ENCODE results near the gene PAX3.

The PAX3 gene

DNA sequence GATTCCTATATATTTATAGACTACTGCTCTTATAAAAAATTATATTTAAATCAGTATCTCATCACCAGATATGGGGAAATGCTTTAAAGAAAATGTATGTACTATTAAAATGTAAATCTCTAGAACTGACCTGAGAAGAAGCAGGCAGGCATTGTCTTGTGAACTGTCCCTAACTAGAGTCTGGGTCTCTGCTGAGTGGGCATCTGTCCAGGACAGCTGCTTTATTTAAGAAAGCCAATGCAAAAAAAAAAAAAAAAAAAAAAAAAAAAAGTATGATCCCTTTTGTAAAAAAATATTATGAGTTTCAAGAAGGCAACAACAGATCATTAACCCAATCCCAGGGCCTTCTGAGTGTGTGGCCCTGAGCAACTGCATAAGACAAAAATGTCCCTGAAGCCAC lies 66.0 kb downstream of the PAX3 start:
- no peaks in the 10 kb centered on the region; the same call in 1 of the 2 replicates for H3K4me1 ChIP-seq (ENCODE audit: insufficient read depth, low read length)
- no peak overlapping the region for H3K4me3 ChIP-seq (ENCODE audit: low read length)
- peaks cover 7% of the 10 kb centered on the region; the same call in 1 of the 2 replicates for H3K27me3 ChIP-seq (ENCODE audit: insufficient read depth, low read length)
- H3K27ac ChIP-seq (ENCODE audit: low read length): no peak overlapping the region
- no peak overlapping the region for H3K9ac ChIP-seq (ENCODE audit: low read depth, low read length)
- H3K36me3 ChIP-seq (ENCODE audit: insufficient read depth, low read depth, low read length): no peaks in the 10 kb centered on the region
- no peaks in the 10 kb centered on the region for H3K9me3 ChIP-seq (ENCODE audit: insufficient read depth, low read depth, low read length)

DNA sequence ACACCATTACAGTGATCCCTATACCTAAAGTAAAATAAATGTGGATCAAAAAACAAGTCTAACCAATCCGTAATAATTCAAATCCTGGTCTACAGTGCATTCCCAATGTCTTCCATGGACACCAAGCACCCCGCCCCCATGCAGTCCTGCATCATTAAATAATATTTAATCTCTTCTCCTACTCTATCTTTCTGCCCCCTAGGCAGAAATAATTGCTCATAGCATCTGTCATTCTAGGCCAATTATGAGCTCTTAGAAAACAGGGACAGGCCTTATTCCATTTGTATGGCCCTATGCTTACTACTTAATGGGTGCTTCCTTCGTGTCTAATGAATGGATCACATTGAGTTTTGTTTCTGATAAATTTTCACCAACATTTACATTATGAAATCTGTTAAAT lies 66.4 kb downstream of the PAX3 start:
- no peaks in the 10 kb centered on the region for H3K4me1 ChIP-seq (ENCODE audit: insufficient read depth, low read length)

GRCh38 chr2:222228054-222228453 lies 70.7 kb downstream of the PAX3 start:
- no peak overlapping the region for H3K27ac ChIP-seq (ENCODE audit: low read length)
- no peaks in the 10 kb centered on the region for H3K9me3 ChIP-seq (ENCODE audit: insufficient read depth, low read depth, low read length)
- H3K4me1 ChIP-seq (ENCODE audit: insufficient read depth, low read length): no peaks in the 10 kb centered on the region
- no peak overlapping the region for H3K4me3 ChIP-seq (ENCODE audit: low read length)
- H3K36me3 ChIP-seq (ENCODE audit: insufficient read depth, low read depth, low read length): no peaks in the 10 kb centered on the region
- H3K27me3 ChIP-seq (ENCODE audit: insufficient read depth, low read length): no peaks in the 10 kb centered on the region
- no peak overlapping the region for H3K9ac ChIP-seq (ENCODE audit: low read depth, low read length)

More for the DNA sequence above, 66.4 kb downstream of the PAX3 start:
- Histone ChIP-seq H3K27ac (ENCODE audit: low read length) (no peak overlapping the region), H3K27me3 (ENCODE audit: insufficient read depth, low read length) (peaks cover 4% of the 10 kb centered on the region; the same call in 1 of the 2 replicates), H3K9ac (ENCODE audit: low read depth, low read length) (no peak overlapping the region), H3K4me3 (ENCODE audit: low read length) (no peak overlapping the region), H3K36me3 (ENCODE audit: insufficient read depth, low read depth, low read length) (no peaks in the 10 kb centered on the region), H3K9me3 (ENCODE audit: insufficient read depth, low read depth, low read length) (no peaks in the 10 kb centered on the region)

GRCh38 chr2:222218786-222219185 lies 80.0 kb downstream of the PAX3 start:
- no peaks in the 10 kb centered on the region for H3K27me3 ChIP-seq (ENCODE audit: insufficient read depth, low read length)
- no peak overlapping the region for H3K9ac ChIP-seq (ENCODE audit: low read depth, low read length)

DNA sequence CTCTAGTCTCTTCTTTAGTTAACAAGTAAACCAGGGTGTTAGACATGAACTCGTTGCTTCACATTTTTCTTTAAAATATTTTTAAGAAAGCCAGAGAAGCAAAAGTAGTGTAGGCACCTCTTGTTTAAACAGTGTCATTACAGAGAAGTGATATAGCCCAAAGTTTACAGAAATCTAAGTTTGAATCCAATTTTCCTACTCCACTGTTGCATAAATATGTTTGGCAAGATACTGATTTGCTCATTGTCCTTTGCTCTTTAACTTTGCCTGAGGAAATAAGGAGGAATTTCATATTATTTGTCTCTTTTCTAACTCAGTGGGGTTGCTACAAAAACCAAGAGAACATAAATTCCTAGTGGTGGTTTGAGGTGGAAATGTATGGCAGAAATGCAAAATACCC lies 81.1 kb downstream of the PAX3 start:
- Histone ChIP-seq H3K36me3 (ENCODE audit: insufficient read depth, low read depth, low read length) (no peaks in the 10 kb centered on the region), H3K9ac (ENCODE audit: low read depth, low read length) (no peak overlapping the region), H3K27me3 (ENCODE audit: insufficient read depth, low read length) (no peaks in the 10 kb centered on the region), H3K27ac (ENCODE audit: low read length) (no peak overlapping the region), H3K4me3 (ENCODE audit: low read length) (no peak overlapping the region), H3K9me3 (ENCODE audit: insufficient read depth, low read depth, low read length) (no peaks in the 10 kb centered on the region), H3K4me1 (ENCODE audit: insufficient read depth, low read length) (no peaks in the 10 kb centered on the region)

More at GRCh38 chr2:222218786-222219185, 80.0 kb downstream of the PAX3 start:
- Histone ChIP-seq H3K4me3 (ENCODE audit: low read length) (no peak overlapping the region), H3K4me1 (ENCODE audit: insufficient read depth, low read length) (no peaks in the 10 kb centered on the region), H3K27ac (ENCODE audit: low read length) (no peak overlapping the region), H3K9me3 (ENCODE audit: insufficient read depth, low read depth, low read length) (no peaks in the 10 kb centered on the region), H3K36me3 (ENCODE audit: insufficient read depth, low read depth, low read length) (no peaks in the 10 kb centered on the region)

DNA sequence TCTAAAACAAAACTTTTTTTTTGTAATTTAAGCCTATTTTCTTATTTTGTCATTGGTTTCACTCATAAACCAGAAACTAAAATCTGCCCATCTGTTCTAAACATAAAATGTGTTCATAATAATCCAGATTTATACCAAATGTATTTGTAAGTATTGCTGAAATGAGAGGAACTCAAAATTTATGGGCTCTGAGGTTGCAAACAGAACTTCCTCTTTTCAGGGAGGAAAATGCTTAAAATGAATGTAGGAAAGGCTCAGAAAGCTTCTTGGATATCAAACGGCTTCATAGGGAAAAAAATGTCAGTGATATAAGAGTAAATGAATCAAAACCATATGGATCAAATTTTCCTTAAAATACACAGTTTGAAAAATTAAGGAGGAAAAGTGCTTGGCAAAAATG lies 83.9 kb downstream of the PAX3 start:
- no peaks in the 10 kb centered on the region for H3K4me1 ChIP-seq (ENCODE audit: insufficient read depth, low read length)
- H3K27ac ChIP-seq (ENCODE audit: low read length): no peak overlapping the region
- no peak overlapping the region for H3K4me3 ChIP-seq (ENCODE audit: low read length)
- H3K9ac ChIP-seq (ENCODE audit: low read depth, low read length): no peak overlapping the region
- no peaks in the 10 kb centered on the region for H3K36me3 ChIP-seq (ENCODE audit: insufficient read depth, low read depth, low read length)
- no peaks in the 10 kb centered on the region for H3K27me3 ChIP-seq (ENCODE audit: insufficient read depth, low read length)
- H3K9me3 ChIP-seq (ENCODE audit: insufficient read depth, low read depth, low read length): no peaks in the 10 kb centered on the region

- Histone ChIP-seq H3K36me3 (ENCODE audit: insufficient read depth, low read depth, low read length) (no peaks in the 10 kb centered on the region), H3K27me3 (ENCODE audit: insufficient read depth, low read length) (no peaks in the 10 kb centered on the region), H3K9me3 (ENCODE audit: insufficient read depth, low read depth, low read length) (no peaks in the 10 kb centered on the region)
Observed at GRCh38 chr2:222213049-222213448, 85.7 kb downstream of the PAX3 start.

GRCh38 chr2:222212571-222212970 lies 86.2 kb downstream of the PAX3 start:
- no peaks in the 10 kb centered on the region for H3K36me3 ChIP-seq (ENCODE audit: insufficient read depth, low read depth, low read length)
- H3K4me1 ChIP-seq (ENCODE audit: insufficient read depth, low read length): peaks cover 6% of the 10 kb centered on the region; the same call in 1 of the 2 replicates
- no peaks in the 10 kb centered on the region for H3K9me3 ChIP-seq (ENCODE audit: insufficient read depth, low read depth, low read length)
- H3K4me3 ChIP-seq (ENCODE audit: low read length): no peak overlapping the region
- H3K9ac ChIP-seq (ENCODE audit: low read depth, low read length): no peak overlapping the region
- no peak overlapping the region for H3K27ac ChIP-seq (ENCODE audit: low read length)
- no peaks in the 10 kb centered on the region for H3K27me3 ChIP-seq (ENCODE audit: insufficient read depth, low read length)

More at GRCh38 chr2:222213049-222213448, 85.7 kb downstream of the PAX3 start:
- Histone ChIP-seq H3K27ac (ENCODE audit: low read length) (no peak overlapping the region), H3K4me3 (ENCODE audit: low read length) (no peak overlapping the region), H3K9ac (ENCODE audit: low read depth, low read length) (no peak overlapping the region), H3K4me1 (ENCODE audit: insufficient read depth, low read length) (peaks cover 6% of the 10 kb centered on the region; the same call in 1 of the 2 replicates)

DNA sequence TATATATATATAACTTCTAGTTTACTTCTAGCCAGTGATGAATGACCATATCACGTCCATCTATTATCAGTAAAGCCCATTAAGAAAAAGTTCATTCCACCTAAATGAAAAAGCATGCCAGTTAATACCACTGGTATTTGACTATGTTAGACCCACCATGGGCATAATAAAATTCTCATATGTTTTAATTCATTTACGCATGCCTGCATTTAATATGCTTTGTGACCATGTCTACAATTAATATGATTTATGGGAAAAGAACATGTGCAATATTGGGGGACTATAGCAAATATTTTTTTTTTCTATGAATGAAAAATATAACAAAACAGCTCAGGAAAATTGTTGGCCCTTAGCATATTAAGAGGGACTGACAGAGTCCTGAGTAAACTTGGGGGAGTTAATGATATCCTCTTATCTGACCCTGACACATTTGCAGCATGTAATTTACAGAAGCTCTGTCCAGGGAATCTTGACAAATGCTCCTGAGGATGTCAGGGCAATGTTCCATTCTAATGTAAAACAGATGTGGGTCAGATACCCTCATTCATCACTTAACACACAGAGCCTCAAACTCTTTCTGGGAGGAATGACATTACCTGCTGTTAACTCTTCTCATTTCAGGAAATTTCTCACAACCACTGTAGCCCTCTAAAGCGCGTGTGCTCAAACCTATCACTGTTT lies 90.6 kb downstream of the PAX3 start:
- Histone ChIP-seq H3K27ac (ENCODE audit: low read length) (no peak overlapping the region), H3K27me3 (ENCODE audit: insufficient read depth, low read length) (no peaks in the 10 kb centered on the region), H3K4me1 (ENCODE audit: insufficient read depth, low read length) (peaks cover 10% of the 10 kb centered on the region; the same call in 1 of the 2 replicates), H3K4me3 (ENCODE audit: low read length) (no peak overlapping the region), H3K36me3 (ENCODE audit: insufficient read depth, low read depth, low read length) (no peaks in the 10 kb centered on the region), H3K9ac (ENCODE audit: low read depth, low read length) (no peak overlapping the region), H3K9me3 (ENCODE audit: insufficient read depth, low read depth, low read length) (no peaks in the 10 kb centered on the region)

GRCh38 chr2:222205136-222205535 lies 93.7 kb downstream of the PAX3 start:
- Histone ChIP-seq H3K27me3 (ENCODE audit: insufficient read depth, low read length) (no peaks in the 10 kb centered on the region), H3K4me3 (ENCODE audit: low read length) (no peak overlapping the region), H3K9me3 (ENCODE audit: insufficient read depth, low read depth, low read length) (no peaks in the 10 kb centered on the region)

GRCh38 chr2:222203041-222203440 lies 95.8 kb downstream of the PAX3 start:
- no peaks in the 10 kb centered on the region for H3K27me3 ChIP-seq (ENCODE audit: insufficient read depth, low read length)
- no peak overlapping the region for H3K27ac ChIP-seq (ENCODE audit: low read length)
- H3K9ac ChIP-seq (ENCODE audit: low read depth, low read length): no peak overlapping the region
- H3K4me1 ChIP-seq (ENCODE audit: insufficient read depth, low read length): peaks cover 5% of the 10 kb centered on the region; the same call in 1 of the 2 replicates
- no peaks in the 10 kb centered on the region for H3K36me3 ChIP-seq (ENCODE audit: insufficient read depth, low read depth, low read length)
- H3K4me3 ChIP-seq (ENCODE audit: low read length): no peak overlapping the region
- H3K9me3 ChIP-seq (ENCODE audit: insufficient read depth, low read depth, low read length): no peaks in the 10 kb centered on the region

More at GRCh38 chr2:222205136-222205535, 93.7 kb downstream of the PAX3 start:
- Histone ChIP-seq H3K4me1 (ENCODE audit: insufficient read depth, low read length) (peaks cover 11% of the 10 kb centered on the region; the same call in 1 of the 2 replicates), H3K36me3 (ENCODE audit: insufficient read depth, low read depth, low read length) (no peaks in the 10 kb centered on the region), H3K9ac (ENCODE audit: low read depth, low read length) (no peak overlapping the region), H3K27ac (ENCODE audit: low read length) (no peak overlapping the region)

DNA sequence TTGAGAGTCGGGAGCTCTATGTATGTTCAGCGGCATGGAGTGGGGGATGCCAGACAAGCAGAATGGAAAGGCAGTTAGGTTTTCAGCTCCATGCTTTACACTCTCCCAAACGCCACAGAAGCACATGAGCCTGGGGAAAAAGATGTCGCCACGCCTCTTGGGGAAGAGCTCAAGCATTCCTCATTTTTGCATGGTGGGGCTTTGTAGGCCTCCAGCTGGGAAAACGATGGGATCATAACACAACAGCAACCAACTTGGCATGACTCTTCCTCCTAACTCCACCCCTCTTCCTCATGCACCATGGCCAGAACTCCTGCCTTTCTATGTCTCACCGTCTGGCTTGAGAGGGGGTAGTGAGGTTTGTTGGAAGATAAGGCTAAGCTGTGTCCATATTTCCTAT lies 102.6 kb downstream of the PAX3 start:
- Histone ChIP-seq H3K4me1 (ENCODE audit: insufficient read depth, low read length) (no peaks in the 10 kb centered on the region), H3K36me3 (ENCODE audit: insufficient read depth, low read depth, low read length) (no peaks in the 10 kb centered on the region), H3K9me3 (ENCODE audit: insufficient read depth, low read depth, low read length) (no peaks in the 10 kb centered on the region), H3K9ac (ENCODE audit: low read depth, low read length) (no peak overlapping the region), H3K4me3 (ENCODE audit: low read length) (no peak overlapping the region), H3K27me3 (ENCODE audit: insufficient read depth, low read length) (no peaks in the 10 kb centered on the region), H3K27ac (ENCODE audit: low read length) (no peak overlapping the region)

Data from iPS-20b (cell line).